ENCODE measurements around the gene CFAP46. TPM values are rescaled to one million over a fixed set of nuclear protein-coding genes. Genes with fewer than 3 reads are reported as not detected.

CFAP46 gene
- total and polyA plus RNA-seq, 12 donors = 0.36 to 1.9 (median 1.1) TPM

DNA sequence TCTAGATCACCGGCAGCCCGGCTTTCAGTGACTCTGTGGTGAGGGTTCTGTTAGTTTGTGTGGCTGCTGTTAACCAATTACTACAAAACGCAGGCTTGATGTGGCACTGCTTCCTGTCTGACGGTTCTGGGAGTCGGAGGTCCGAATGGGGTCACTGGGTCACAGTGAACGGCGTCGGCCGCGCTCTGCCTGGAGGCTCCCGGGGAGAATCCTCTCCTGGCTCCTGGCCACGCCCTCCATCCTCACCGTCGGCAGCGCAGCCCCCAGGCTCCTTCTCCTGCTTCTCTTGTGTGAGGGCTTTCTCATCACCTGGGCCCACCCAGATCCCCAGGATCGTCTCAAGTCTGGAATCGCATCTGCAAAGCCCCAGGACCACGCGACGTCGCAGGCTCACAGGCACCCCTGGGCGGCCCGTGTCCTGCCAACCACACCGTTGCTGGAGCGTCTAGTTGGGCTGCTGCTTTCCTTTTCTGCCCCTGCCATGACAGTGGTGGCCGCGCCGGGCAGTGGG lies 124.6 kb downstream of the CFAP46 start:
- ATAC-seq = no peak
- no peaks in the 10 kb centered on the region for H3K36me3 ChIP-seq
- intact Hi-C loops (cut with DNase I) = no loop called here
- no peak overlapping the region for H3K4me3 ChIP-seq
- H3K27ac ChIP-seq = no peak overlapping the region
- peaks cover 0 to 36% (median 31%) of the 10 kb centered on the region in 7 donors for H3K27me3 ChIP-seq
- peaks cover 0 to 9% (median 0%) of the 10 kb centered on the region in 11 donors for H3K9me3 ChIP-seq
- no peaks in the 10 kb centered on the region for H3K4me1 ChIP-seq
- no peak for DNase-seq
- 81 to 82% methylated on average over 29 of the region's 29 CpGs for WGBS, 2 donors
- TF ChIP-seq, protein P1, sequence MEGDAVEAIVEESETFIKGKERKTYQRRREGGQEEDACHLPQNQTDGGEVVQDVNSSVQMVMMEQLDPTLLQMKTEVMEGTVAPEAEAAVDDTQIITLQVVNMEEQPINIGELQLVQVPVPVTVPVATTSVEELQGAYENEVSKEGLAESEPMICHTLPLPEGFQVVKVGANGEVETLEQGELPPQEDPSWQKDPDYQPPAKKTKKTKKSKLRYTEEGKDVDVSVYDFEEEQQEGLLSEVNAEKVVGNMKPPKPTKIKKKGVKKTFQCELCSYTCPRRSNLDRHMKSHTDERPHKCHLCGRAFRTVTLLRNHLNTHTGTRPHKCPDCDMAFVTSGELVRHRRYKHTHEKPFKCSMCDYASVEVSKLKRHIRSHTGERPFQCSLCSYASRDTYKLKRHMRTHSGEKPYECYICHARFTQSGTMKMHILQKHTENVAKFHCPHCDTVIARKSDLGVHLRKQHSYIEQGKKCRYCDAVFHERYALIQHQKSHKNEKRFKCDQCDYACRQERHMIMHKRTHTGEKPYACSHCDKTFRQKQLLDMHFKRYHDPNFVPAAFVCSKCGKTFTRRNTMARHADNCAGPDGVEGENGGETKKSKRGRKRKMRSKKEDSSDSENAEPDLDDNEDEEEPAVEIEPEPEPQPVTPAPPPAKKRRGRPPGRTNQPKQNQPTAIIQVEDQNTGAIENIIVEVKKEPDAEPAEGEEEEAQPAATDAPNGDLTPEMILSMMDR (IDR thresholded peaks at IDR 0.05) = no peak

DNA sequence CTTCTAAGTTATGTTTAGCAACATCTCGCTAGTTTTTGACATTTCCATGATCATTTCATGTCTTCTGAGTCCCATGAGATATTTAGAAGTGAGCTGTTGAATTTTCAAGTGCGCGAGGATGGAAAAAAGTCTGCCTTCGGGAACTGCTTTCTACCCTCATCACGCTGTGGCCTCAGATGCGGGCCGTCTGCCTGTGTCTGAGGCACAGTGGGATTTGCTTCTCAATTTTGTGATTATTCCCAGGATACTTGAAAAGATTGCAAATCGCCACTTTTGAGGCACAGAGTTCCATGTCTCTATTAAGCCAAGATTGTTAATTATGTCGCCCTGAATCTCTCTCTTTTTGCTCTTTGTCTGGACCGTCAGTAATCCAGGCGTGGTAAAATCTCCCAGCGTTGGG lies 125.7 kb downstream of the CFAP46 start:
- Histone ChIP-seq H3K36me3 (no peaks in the 10 kb centered on the region), H3K4me3 (no peak overlapping the region), H3K27me3 (peaks cover 0 to 42% (median 39%) of the 10 kb centered on the region in 7 donors), H3K4me1 (no peaks in the 10 kb centered on the region), H3K27ac (no peak overlapping the region), H3K9me3 (peaks cover 0 to 9% (median 0%) of the 10 kb centered on the region in 11 donors)
- intact Hi-C loops (cut with DNase I) = no loop called here
- DNase-seq (no peak), ATAC-seq (no peak)
- TF ChIP-seq, protein P1 (IDR thresholded peaks at IDR 0.05) = no peak
- 77 to 81% methylated on average over 12 of the region's 12 CpGs for WGBS, 2 donors

DNA sequence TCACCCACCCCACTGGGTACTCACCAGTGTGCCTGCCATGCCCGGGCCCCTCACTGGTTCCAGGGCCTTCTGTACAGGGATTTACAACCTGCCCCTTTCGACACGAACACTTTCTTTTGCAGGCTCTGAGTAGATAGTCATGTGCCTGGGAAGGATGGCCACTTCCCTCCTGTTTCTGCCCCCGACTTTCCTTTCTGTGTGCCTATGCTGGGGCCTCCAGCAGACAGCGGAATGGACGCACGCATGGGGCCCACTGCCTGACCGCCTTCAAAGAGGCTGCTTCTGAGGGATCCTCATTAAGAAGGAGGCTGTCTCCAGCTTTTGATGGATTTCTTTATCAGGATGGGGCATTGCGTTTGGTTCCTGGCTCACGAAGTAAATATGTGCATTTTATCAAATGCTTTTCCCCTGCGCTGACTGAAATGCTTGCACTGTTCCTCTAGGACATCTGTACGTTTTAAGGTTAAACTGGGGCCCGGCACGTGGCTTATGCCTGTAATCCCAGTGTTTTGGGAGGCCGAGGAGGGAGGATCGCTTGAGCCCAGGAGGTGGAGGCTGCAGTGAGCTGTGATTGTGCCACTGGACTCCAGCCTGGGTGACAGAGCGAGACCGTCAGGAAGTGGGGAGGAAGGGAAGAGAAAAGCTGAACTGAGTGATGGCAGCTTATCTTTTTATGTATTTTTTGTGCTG lies 127.1 kb downstream of the CFAP46 start:
- Histone ChIP-seq H3K27ac (no peak overlapping the region), H3K4me3 (no peak overlapping the region), H3K9me3 (peaks cover 0 to 9% (median 0%) of the 10 kb centered on the region in 11 donors), H3K4me1 (no peaks in the 10 kb centered on the region), H3K36me3 (no peaks in the 10 kb centered on the region), H3K27me3 (peaks cover 0 to 54% (median 48%) of the 10 kb centered on the region in 7 donors)
- ATAC-seq (no peak), DNase-seq (no peak)
- intact Hi-C loops (cut with DNase I) = no loop called here
- TF ChIP-seq, protein P1 (IDR thresholded peaks at IDR 0.05) = no peak
- WGBS, 2 donors = 66 to 77% methylated on average over 18 of the region's 18 CpGs

DNA sequence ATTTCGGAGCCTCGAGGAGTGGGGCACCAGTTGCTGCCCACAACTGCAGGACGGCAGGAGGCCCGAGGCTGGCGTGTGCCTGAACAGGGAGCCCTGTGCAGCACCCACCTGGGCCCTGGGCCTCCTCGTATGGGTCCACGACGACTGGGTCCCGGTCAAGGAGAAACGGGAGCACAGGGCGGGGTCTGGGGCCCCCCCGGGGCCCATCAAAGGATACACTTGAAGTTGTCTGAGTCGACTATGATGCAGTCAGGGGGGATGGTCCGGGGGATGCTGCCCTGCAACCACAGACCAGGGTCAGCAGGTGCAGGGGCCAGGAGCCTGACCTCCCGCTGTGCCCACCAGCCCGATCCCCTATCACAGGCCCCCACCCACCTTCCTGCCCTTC lies 127.9 kb downstream of the CFAP46 start:
- TF ChIP-seq, protein P1 (IDR thresholded peaks at IDR 0.05) = no peak
- DNase-seq (no peak), ATAC-seq (no peak)
- Histone ChIP-seq H3K4me1 (no peaks in the 10 kb centered on the region), H3K27ac (no peak overlapping the region), H3K4me3 (no peak overlapping the region), H3K27me3 (peaks cover 0 to 62% (median 50%) of the 10 kb centered on the region in 7 donors), H3K9me3 (peaks cover 0 to 5% (median 0%) of the 10 kb centered on the region in 11 donors), H3K36me3 (no peaks in the 10 kb centered on the region)
- 78 to 80% methylated on average over 16 of the region's 16 CpGs for WGBS, 2 donors
- intact Hi-C loops (cut with DNase I) = no loop called here
